Measurements from ENCODE around the gene CLDN10.

The CLDN10 gene

DNA sequence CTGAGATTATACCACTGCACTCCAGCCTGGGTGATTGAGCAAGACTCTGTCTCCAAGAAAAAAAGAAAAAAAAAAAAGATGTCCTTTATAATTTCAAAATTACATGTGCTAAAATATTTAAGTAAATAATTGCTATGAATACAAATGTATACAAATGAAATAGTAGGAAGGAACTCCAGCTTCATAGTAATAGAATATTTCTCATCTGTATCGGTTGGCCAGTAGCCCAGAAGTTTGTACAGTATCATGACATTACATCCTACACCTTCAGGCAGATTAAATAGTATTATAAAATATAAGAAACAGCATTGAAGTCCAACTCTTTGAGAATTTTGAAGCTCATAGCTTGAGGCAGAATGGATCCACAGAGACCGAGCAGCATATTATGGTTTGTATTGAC, 36.5 kb upstream of the CLDN10 start:
- Histone ChIP-seq H3K27ac (no peak overlapping the region), H3K9me3 (no peaks in the 10 kb centered on the region), H3K9ac (no peak overlapping the region), H3K4me3 (no peak overlapping the region), H4K20me1 (no peaks in the 10 kb centered on the region), H3K4me2 (no peak overlapping the region), H3K4me1 (no peaks in the 10 kb centered on the region), H3K27me3 (no peaks in the 10 kb centered on the region), H3K36me3 (no peaks in the 10 kb centered on the region)
- TF ChIP-seq Cebpa-rat (IDR thresholded peaks at IDR 0.05): no peak

DNA sequence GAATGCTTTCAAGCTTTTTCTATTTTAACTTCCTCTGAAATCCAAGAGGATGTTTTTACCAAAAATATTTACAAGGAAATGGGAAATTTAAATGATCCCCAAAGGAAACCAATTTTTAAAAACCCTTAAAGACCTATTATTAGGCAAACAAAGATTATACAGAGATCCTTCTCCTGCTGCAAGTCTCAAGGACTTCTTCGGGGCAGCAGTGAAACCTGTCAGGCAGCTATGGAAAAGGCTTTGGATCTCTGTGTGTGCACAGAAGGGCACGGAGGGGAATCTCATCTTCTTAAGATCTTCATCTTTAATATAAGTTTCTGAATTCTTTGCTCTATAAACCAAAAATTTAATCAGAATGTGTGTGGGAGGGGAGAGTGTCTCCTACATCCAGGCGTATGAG, 36.0 kb upstream of the CLDN10 start:
- H3K4me1 ChIP-seq: no peaks in the 10 kb centered on the region
- H3K9ac ChIP-seq: no peak overlapping the region
- no peaks in the 10 kb centered on the region for H3K36me3 ChIP-seq
- TF ChIP-seq Cebpa-rat (IDR thresholded peaks at IDR 0.05): no peak
- H3K9me3 ChIP-seq: no peaks in the 10 kb centered on the region
- no peaks in the 10 kb centered on the region for H4K20me1 ChIP-seq
- H3K27me3 ChIP-seq: no peaks in the 10 kb centered on the region
- H3K4me3 ChIP-seq: no peak overlapping the region
- no peak overlapping the region for H3K4me2 ChIP-seq
- H3K27ac ChIP-seq: no peak overlapping the region

DNA sequence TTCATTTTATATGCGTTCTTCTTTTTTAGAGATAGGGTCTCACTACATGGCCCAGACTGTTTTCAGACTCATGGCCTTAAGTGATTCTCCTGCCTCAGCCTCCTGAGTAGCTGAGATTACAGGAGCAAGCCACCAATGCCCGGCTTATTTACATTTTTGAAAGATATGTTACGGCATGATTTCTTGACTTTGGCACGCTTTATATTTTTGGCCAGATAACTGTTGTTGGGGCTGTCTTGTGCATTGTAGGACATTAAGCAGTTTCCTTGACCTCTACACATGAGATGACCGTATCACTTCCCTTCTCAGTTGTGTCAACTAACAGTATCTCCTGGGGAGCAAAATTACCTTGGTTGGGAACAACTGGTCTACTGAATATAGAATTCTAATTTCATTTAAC, 28.9 kb upstream of the CLDN10 start:
- Histone ChIP-seq H3K27ac (no peak overlapping the region), H3K4me1 (no peaks in the 10 kb centered on the region), H3K9ac (no peak overlapping the region), H3K36me3 (no peaks in the 10 kb centered on the region), H3K4me3 (no peak overlapping the region), H3K9me3 (peaks cover 11% of the 10 kb centered on the region), H3K4me2 (no peak overlapping the region), H4K20me1 (no peaks in the 10 kb centered on the region), H3K27me3 (no peaks in the 10 kb centered on the region)
- TF ChIP-seq Cebpa-rat (IDR thresholded peaks at IDR 0.05): no peak

DNA sequence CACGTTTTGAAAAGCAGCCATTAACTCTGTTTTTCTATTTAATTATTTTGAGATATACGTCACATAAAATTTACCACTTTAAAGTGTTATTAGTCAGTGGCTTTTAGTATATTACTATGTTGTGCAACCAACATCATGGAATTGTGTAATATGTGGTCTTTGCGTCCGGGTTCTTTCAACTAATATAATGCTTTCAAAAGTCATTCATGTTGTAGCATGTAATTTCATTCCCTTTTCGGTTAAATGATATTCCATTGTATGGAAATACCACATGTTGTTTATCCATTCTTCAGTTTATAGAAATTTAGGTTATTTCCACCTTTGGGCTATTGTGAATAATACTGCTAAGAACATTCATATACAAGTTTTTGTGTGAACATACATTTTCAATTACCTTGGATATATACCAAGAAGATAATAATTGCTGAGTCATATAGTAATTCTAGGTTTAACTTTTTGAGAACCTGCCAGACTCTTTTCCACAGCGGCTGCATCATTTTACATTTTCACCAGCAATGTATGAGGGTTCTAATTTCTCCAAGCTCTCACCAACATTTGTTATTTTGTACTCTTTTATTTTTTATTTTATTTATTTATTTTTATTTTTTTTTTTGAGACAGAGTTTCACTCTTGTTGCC, 28.1 kb upstream of the CLDN10 start:
- no peak overlapping the region for H3K27ac ChIP-seq
- no peaks in the 10 kb centered on the region for H3K27me3 ChIP-seq
- H3K9me3 ChIP-seq: peaks cover 13% of the 10 kb centered on the region
- H3K9ac ChIP-seq: no peak overlapping the region
- H3K4me1 ChIP-seq: no peaks in the 10 kb centered on the region
- no peak for TF ChIP-seq Cebpa-rat (IDR thresholded peaks at IDR 0.05)
- no peaks in the 10 kb centered on the region for H3K36me3 ChIP-seq
- no peaks in the 10 kb centered on the region for H4K20me1 ChIP-seq
- no peak overlapping the region for H3K4me3 ChIP-seq
- H3K4me2 ChIP-seq: no peak overlapping the region

DNA sequence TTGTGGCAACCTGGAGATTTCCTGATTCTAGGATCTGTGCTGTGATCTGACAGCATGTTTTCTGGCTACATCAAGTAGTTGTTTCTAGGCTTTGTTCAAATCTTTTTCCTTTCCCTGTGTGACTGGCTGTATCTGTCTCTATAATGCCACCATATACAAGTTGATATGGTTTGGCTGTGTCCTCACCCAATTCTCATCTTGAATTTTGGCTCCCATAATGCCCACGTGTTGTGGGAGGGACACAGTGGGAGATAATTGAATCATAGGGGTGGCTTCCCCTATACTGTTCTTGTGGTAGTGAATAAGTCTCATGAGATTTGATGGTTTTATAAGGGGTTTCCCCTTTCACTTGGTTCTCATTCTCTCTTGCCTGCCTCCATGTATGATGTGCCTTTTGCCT, 24.6 kb upstream of the CLDN10 start:
- no peak for TF ChIP-seq Cebpa-rat (IDR thresholded peaks at IDR 0.05)
- peaks cover 13% of the 10 kb centered on the region for H3K9me3 ChIP-seq
- no peak overlapping the region for H3K4me2 ChIP-seq
- no peaks in the 10 kb centered on the region for H4K20me1 ChIP-seq
- H3K36me3 ChIP-seq: no peaks in the 10 kb centered on the region
- H3K9ac ChIP-seq: no peak overlapping the region
- no peaks in the 10 kb centered on the region for H3K27me3 ChIP-seq
- H3K4me3 ChIP-seq: no peak overlapping the region
- H3K27ac ChIP-seq: no peak overlapping the region
- no peaks in the 10 kb centered on the region for H3K4me1 ChIP-seq

DNA sequence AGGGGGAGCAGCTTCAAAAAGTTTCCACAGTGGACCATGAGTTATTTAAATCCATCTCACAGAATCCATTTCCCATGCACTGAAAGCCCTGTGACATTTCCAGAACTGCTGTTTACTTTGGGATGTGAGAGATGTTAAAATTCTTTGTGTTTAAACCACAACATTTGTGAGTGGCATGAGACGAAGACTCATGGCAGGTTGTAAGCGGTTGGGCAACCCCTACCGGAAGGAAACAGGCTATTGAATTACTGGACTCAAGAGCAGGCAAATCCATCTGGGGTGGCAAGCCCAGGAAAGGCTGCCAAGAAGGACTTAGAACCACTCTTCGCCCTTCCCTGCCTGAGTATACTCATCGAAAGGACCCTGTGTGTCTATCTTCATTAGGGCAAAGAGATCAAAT, 22.3 kb upstream of the CLDN10 start:
- Histone ChIP-seq H4K20me1 (no peaks in the 10 kb centered on the region), H3K9me3 (peaks cover 13% of the 10 kb centered on the region), H3K27me3 (no peaks in the 10 kb centered on the region), H3K4me1 (no peaks in the 10 kb centered on the region), H3K9ac (no peak overlapping the region), H3K4me3 (no peak overlapping the region), H3K36me3 (no peaks in the 10 kb centered on the region), H3K4me2 (no peak overlapping the region), H3K27ac (no peak overlapping the region)
- TF ChIP-seq Cebpa-rat (IDR thresholded peaks at IDR 0.05): no peak

DNA sequence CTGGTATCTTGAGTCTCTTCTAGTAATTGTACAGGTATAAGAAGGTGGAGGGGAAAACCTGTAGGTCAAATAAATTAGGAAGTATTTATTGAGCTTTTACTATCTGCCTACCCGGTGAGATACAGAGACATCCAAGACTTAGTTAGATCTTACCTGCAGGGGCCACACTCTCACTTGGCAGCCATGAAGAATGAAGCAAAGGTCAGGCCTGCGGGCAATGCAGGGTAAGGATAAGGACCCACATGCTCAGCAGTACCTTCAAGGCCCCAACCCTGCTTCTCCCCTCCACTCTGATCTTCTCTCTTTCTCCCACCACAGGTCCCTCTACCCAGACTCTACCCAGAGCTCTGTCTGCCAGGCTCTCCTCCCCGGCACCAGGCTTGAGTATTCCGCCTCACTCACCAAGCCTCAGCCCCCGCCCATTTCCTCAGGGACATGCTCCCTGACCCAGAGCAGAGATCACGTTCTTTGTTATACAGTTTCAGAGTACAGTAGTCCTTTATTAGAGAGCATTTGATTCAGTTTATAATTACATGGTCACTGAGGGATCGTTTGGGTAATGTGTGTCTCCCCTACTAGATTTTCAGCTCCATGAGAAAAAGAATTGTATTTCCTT, 18.9 kb upstream of the CLDN10 start:
- no peak for TF ChIP-seq Cebpa-rat (IDR thresholded peaks at IDR 0.05)
- H3K27ac ChIP-seq: no peak overlapping the region
- no peak overlapping the region for H3K9ac ChIP-seq
- H3K36me3 ChIP-seq: no peaks in the 10 kb centered on the region
- no peaks in the 10 kb centered on the region for H4K20me1 ChIP-seq
- H3K4me2 ChIP-seq: no peak overlapping the region
- peaks cover 2% of the 10 kb centered on the region; the same call in 1 of the 2 replicates for H3K9me3 ChIP-seq
- H3K4me1 ChIP-seq: no peaks in the 10 kb centered on the region
- no peak overlapping the region for H3K4me3 ChIP-seq
- no peaks in the 10 kb centered on the region for H3K27me3 ChIP-seq

DNA sequence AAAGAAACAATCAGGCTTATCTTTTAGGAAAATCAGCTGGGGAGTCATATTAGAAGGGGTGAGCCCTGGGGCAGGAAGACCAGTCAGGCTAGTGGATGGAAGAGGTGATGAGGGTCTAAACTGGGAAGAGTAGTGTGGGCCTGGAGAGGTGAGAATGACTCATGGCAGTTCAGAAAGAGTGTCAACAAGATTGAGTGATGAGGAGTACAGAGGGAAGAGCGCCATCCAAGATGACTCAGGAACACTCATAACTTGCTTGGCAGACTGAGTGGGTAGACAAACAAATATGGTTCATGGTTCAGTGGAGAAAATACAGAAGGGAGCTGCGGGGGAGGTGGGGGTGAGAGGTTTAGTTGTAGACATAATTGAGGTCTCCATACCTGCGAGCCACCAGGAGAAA, 17.3 kb upstream of the CLDN10 start:
- H3K27ac ChIP-seq: no peak overlapping the region
- no peak overlapping the region for H3K4me2 ChIP-seq
- H3K9me3 ChIP-seq: no peaks in the 10 kb centered on the region
- TF ChIP-seq Cebpa-rat (IDR thresholded peaks at IDR 0.05): no peak
- H3K9ac ChIP-seq: no peak overlapping the region
- no peaks in the 10 kb centered on the region for H4K20me1 ChIP-seq
- no peak overlapping the region for H3K4me3 ChIP-seq
- H3K4me1 ChIP-seq: no peaks in the 10 kb centered on the region
- no peaks in the 10 kb centered on the region for H3K27me3 ChIP-seq
- H3K36me3 ChIP-seq: no peaks in the 10 kb centered on the region

DNA sequence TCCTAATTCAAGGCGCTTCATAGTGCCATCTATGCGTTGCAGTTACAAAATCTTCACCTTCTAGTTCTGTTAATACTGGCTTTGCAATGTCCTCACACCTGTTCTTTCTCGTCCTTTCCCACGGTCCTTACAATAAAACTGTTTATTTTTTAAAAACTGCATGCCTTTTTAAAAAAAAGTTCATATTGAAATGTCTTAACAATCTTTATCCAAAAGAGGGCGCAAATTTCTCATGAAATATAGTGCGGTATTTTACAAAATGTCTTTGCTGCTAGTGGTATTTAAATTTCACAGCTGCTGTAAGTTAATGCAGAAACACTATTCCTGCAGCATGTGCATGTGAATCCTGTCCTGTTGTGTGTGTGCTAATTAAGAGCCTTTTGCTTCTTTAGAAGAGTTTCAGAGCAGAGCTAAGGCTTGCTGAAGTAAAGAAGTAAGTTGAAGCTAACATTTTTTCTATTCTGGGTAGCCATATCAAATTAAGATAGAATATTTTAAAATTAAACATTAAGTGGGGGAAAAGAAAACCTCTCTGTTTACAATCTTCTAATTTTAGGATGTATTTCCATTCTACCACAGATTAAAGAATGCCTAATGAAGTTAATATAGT, 15.8 kb upstream of the CLDN10 start:
- Histone ChIP-seq H3K4me1 (peaks cover 9% of the 10 kb centered on the region), H3K4me2 (no peak overlapping the region), H3K36me3 (no peaks in the 10 kb centered on the region), H3K27me3 (no peaks in the 10 kb centered on the region), H3K9me3 (no peaks in the 10 kb centered on the region), H3K4me3 (no peak overlapping the region), H3K27ac (no peak overlapping the region), H3K9ac (no peak overlapping the region), H4K20me1 (no peaks in the 10 kb centered on the region)
- TF ChIP-seq Cebpa-rat (IDR thresholded peaks at IDR 0.05): no peak

DNA sequence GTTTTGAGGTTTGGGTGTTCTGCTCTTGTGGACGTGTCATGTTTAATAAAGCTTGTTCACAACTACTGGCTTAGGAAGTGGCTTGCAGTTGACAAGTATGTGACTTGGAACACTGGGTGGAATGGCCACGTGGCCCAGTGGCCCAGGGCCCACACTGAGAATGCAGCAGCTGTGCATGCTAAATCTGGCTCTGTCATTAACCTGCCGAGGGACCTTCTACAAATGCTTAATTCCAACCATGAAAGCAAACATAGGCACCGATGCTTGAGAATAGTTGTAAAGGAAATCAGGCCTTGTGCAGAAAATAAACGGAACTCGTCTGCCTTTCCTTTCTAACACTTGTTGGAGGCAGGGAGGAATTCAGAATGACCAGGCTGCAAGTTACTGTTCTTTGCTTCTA, 11.6 kb upstream of the CLDN10 start:
- H3K27me3 ChIP-seq: no peaks in the 10 kb centered on the region
- H3K27ac ChIP-seq: no peak overlapping the region
- no peak for TF ChIP-seq Cebpa-rat (IDR thresholded peaks at IDR 0.05)
- no peaks in the 10 kb centered on the region for H3K36me3 ChIP-seq
- H3K9ac ChIP-seq: no peak overlapping the region
- H3K4me3 ChIP-seq: no peak overlapping the region
- H3K9me3 ChIP-seq: no peaks in the 10 kb centered on the region
- H4K20me1 ChIP-seq: no peaks in the 10 kb centered on the region
- peaks cover 9% of the 10 kb centered on the region for H3K4me1 ChIP-seq
- H3K4me2 ChIP-seq: peak overlapping the region; percentile 47

Measured in BLaER1 (cell line).